Measurements from ENCODE around the gene PRSS1. TPM values are rescaled to one million over a fixed set of nuclear protein-coding genes. Genes with fewer than 3 reads are reported as not detected.

Gene PRSS1
- total RNA-seq, 3 donors from 2014 or later, result not detected

DNA sequence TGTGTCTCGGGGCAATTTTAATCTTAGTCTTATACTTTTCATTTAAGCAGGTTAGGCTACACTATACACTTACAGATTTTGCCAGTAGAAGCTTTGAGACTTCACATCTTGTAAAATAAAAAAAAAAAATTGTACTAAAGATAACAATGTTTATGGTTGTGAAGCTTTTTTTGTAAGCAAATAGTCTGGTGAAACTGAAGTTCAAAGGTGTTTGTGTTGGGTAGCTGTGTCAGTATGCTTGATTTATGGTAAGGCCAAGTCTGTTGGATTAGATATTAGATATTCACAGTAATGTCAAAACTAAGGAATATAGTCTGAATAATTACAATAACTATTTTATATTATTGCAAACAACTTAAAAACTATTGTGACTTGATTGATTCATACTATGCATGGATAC is 31.0 kb upstream of the PRSS1 start:
- Histone ChIP-seq H3K9me3 (no peaks in the 10 kb centered on the region), H3K4me1 (ENCODE audit: low read depth) (no peaks in the 10 kb centered on the region), H3K4me3 (no peak overlapping the region), H3K36me3 (ENCODE audit: low read depth) (no peaks in the 10 kb centered on the region)
- no peak for ATAC-seq
- DNase-seq, result no peak
- TF ChIP-seq, protein P1, sequence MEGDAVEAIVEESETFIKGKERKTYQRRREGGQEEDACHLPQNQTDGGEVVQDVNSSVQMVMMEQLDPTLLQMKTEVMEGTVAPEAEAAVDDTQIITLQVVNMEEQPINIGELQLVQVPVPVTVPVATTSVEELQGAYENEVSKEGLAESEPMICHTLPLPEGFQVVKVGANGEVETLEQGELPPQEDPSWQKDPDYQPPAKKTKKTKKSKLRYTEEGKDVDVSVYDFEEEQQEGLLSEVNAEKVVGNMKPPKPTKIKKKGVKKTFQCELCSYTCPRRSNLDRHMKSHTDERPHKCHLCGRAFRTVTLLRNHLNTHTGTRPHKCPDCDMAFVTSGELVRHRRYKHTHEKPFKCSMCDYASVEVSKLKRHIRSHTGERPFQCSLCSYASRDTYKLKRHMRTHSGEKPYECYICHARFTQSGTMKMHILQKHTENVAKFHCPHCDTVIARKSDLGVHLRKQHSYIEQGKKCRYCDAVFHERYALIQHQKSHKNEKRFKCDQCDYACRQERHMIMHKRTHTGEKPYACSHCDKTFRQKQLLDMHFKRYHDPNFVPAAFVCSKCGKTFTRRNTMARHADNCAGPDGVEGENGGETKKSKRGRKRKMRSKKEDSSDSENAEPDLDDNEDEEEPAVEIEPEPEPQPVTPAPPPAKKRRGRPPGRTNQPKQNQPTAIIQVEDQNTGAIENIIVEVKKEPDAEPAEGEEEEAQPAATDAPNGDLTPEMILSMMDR (IDR thresholded peaks at IDR 0.05), result no peak
- intact Hi-C loops (cut with DNase I, micrococcal nuclease), result no loop called here

DNA sequence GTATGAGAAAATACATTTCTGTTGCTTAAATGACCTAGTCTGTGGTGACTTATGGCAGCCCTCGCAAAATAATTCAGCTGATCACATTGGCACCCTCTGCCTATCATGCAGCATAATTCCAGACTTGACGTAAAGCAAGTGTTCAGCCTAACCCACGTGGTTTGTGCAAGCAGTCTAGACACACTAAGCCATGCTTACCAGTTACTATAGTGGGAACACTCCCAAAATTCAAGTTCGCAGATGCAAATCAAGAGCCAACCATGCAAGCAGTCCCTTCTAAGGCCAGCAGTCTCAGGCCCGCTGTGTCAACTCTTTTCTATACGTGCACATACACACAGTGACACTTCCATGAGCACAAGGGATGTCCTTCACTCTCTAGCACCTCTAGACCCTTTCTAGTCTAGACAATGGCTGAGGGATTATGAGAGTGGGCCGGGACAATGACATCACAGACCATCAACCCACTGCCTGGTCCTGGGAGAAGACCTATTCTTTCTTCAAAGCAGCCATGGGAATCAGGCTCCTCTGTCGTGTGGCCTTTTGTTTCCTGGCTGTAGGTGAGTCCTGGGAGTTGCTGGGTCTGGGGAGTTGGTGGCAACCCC is 29.0 kb upstream of the PRSS1 start:
- no peaks in the 10 kb centered on the region for H3K9me3 ChIP-seq
- ATAC-seq, result no peak
- DNase-seq, result no peak
- H3K4me1 ChIP-seq (ENCODE audit: low read depth), result no peaks in the 10 kb centered on the region
- no peaks in the 10 kb centered on the region for H3K36me3 ChIP-seq (ENCODE audit: low read depth)
- no peak overlapping the region for H3K4me3 ChIP-seq
- intact Hi-C loops (cut with DNase I, micrococcal nuclease), result no loop called here
- TF ChIP-seq, protein P1 (IDR thresholded peaks at IDR 0.05), result no peak

DNA sequence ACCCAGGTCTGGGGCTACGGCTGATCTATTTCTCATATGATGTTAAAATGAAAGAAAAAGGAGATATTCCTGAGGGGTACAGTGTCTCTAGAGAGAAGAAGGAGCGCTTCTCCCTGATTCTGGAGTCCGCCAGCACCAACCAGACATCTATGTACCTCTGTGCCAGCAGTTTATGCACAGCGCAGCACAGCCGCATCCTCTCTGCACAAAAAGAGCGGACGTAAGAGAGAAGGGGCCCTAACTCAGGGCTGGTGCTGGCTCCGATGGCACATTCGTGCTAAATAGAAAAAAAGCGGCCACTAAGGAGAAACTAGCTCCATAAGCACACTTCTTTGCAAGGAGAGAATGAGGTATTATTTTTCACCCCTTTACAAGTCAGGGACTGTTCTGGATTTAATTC is 28.3 kb upstream of the PRSS1 start:
- TF ChIP-seq, protein P1 (IDR thresholded peaks at IDR 0.05), result no peak
- H3K36me3 ChIP-seq (ENCODE audit: low read depth), result no peaks in the 10 kb centered on the region
- no peaks in the 10 kb centered on the region for H3K9me3 ChIP-seq
- no peak for DNase-seq
- H3K4me3 ChIP-seq, result no peak overlapping the region
- intact Hi-C loops (cut with DNase I, micrococcal nuclease), result no loop called here
- no peak for ATAC-seq
- H3K4me1 ChIP-seq (ENCODE audit: low read depth), result no peaks in the 10 kb centered on the region

DNA sequence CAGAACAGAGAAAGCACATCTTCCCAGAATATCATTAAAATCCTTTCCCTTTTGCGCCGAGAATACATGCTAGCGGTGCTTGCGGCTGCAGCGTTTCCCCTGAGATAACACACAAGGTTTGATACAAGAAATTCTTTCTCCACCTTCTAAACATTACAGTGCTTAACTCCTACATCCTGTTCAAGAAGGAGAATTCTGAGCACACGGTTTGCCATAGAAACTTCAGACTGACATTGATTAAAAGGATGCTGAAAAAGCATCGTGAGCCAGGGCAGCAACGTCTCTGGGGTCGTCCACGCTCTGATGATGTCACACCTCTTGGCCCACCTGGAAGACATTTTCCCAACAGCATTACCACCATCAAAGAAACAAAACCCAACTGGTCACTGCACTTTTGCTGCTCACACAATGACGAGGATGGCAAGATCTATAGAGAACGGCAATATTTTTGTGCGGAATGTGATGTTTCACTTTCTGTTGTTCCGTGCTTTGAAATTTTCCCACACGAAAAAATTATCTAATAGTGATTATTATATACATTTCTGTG is 27.0 kb upstream of the PRSS1 start:
- no peaks in the 10 kb centered on the region for H3K4me1 ChIP-seq (ENCODE audit: low read depth)
- intact Hi-C loops (cut with DNase I, micrococcal nuclease), result no loop called here
- no peak for ATAC-seq
- H3K4me3 ChIP-seq, result no peak overlapping the region
- no peaks in the 10 kb centered on the region for H3K9me3 ChIP-seq
- H3K36me3 ChIP-seq (ENCODE audit: low read depth), result no peaks in the 10 kb centered on the region
- no peak for DNase-seq
- TF ChIP-seq, protein P1 (IDR thresholded peaks at IDR 0.05), result no peak

DNA sequence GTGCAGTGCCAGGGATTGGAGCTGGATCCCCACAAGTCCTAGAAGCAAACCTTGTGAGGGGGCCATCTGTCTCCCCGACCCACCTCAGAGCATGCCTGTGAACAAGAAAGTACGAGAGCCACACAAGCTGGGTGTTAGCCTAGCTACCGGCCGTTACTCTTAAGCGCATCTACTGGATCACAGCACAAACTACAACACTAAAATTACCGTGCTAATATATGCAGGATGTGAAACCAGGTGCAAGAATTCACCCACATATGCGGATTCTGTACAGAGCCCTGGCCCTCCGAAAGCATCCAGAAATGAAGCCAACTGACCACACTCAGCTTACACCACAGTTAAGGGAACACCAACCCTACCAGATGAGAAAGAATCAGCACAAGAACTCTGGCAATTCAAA is 16.0 kb upstream of the PRSS1 start:
- TF ChIP-seq, protein P1 (IDR thresholded peaks at IDR 0.05), result no peak
- no peaks in the 10 kb centered on the region for H3K36me3 ChIP-seq (ENCODE audit: low read depth)

More for the DNA sequence above, 16.0 kb upstream of the PRSS1 start:
- intact Hi-C loops (cut with DNase I, micrococcal nuclease), result no loop called here
- DNase-seq (no peak), ATAC-seq (no peak)
- Histone ChIP-seq H3K4me1 (ENCODE audit: low read depth) (no peaks in the 10 kb centered on the region), H3K4me3 (no peak overlapping the region), H3K9me3 (no peaks in the 10 kb centered on the region)

Data from mucosa of descending colon (tissue), 3 donors.